ENCODE results near the gene ADGRD1. TPM values are rescaled to one million over a fixed set of nuclear protein-coding genes. Genes with fewer than 3 reads are reported as not detected.

ADGRD1 gene
- total RNA-seq, 1 experiment from 2014 or later: 0.05 TPM

- in situ Hi-C loops (cut with HindIII; ENCODE audit: low pct_unique_long_range_greater_than_20kb, low sequenced_read_pairs): no loop called here
- no peak for DNase-seq (ENCODE audit: low read depth, low spot score)
Measured at GRCh38 chr12:131050463-131051154, 96.9 kb downstream of the ADGRD1 start.

GRCh38 chr12:131051155-131051473, 97.4 kb downstream of the ADGRD1 start:
- DNase-seq (ENCODE audit: low read depth, low spot score): no peak
- in situ Hi-C loops (cut with HindIII; ENCODE audit: low pct_unique_long_range_greater_than_20kb, low sequenced_read_pairs): no loop called here

- no peak for DNase-seq (ENCODE audit: low read depth, low spot score)
- in situ Hi-C loops (cut with HindIII; ENCODE audit: low pct_unique_long_range_greater_than_20kb, low sequenced_read_pairs): no loop called here
Measured at GRCh38 chr12:131052063-131052781, 98.5 kb downstream of the ADGRD1 start.

- no peak for DNase-seq (ENCODE audit: low read depth, low spot score)
- in situ Hi-C loops (cut with HindIII; ENCODE audit: low pct_unique_long_range_greater_than_20kb, low sequenced_read_pairs): no loop called here
Measured at GRCh38 chr12:131052929-131053328, 99.2 kb downstream of the ADGRD1 start.

GRCh38 chr12:131053567-131053966, 99.9 kb downstream of the ADGRD1 start:
- in situ Hi-C loops (cut with HindIII; ENCODE audit: low pct_unique_long_range_greater_than_20kb, low sequenced_read_pairs): no loop called here
- no peak for DNase-seq (ENCODE audit: low read depth, low spot score)

GRCh38 chr12:131054345-131055092, 100.8 kb downstream of the ADGRD1 start:
- in situ Hi-C loops (cut with HindIII; ENCODE audit: low pct_unique_long_range_greater_than_20kb, low sequenced_read_pairs): no loop called here
- DNase-seq (ENCODE audit: low read depth, low spot score): no peak

- in situ Hi-C loops (cut with HindIII; ENCODE audit: low pct_unique_long_range_greater_than_20kb, low sequenced_read_pairs): no loop called here
- DNase-seq (ENCODE audit: low read depth, low spot score): no peak
Measured at GRCh38 chr12:131055093-131055465, 101.4 kb downstream of the ADGRD1 start.

GRCh38 chr12:131055596-131056233, 102.0 kb downstream of the ADGRD1 start:
- no peak for DNase-seq (ENCODE audit: low read depth, low spot score)
- in situ Hi-C loops (cut with HindIII; ENCODE audit: low pct_unique_long_range_greater_than_20kb, low sequenced_read_pairs): no loop called here

- DNase-seq (ENCODE audit: low read depth, low spot score): no peak
- in situ Hi-C loops (cut with HindIII; ENCODE audit: low pct_unique_long_range_greater_than_20kb, low sequenced_read_pairs): no loop called here
Measured at GRCh38 chr12:131056626-131057025, 102.9 kb downstream of the ADGRD1 start.

- in situ Hi-C loops (cut with HindIII; ENCODE audit: low pct_unique_long_range_greater_than_20kb, low sequenced_read_pairs): no loop called here
- no peak for DNase-seq (ENCODE audit: low read depth, low spot score)
Measured at GRCh38 chr12:131057211-131057721, 103.6 kb downstream of the ADGRD1 start.

GRCh38 chr12:131057722-131058515, 104.2 kb downstream of the ADGRD1 start:
- DNase-seq (ENCODE audit: low read depth, low spot score): no peak
- in situ Hi-C loops (cut with HindIII; ENCODE audit: low pct_unique_long_range_greater_than_20kb, low sequenced_read_pairs): no loop called here

GRCh38 chr12:131058700-131059099, 105.0 kb downstream of the ADGRD1 start:
- in situ Hi-C loops (cut with HindIII; ENCODE audit: low pct_unique_long_range_greater_than_20kb, low sequenced_read_pairs): no loop called here
- no peak for DNase-seq (ENCODE audit: low read depth, low spot score)

- in situ Hi-C loops (cut with HindIII; ENCODE audit: low pct_unique_long_range_greater_than_20kb, low sequenced_read_pairs): no loop called here
- no peak for DNase-seq (ENCODE audit: low read depth, low spot score)
Measured at GRCh38 chr12:131060011-131060703, 106.5 kb downstream of the ADGRD1 start.

- no peak for DNase-seq (ENCODE audit: low read depth, low spot score)
- in situ Hi-C loops (cut with HindIII; ENCODE audit: low pct_unique_long_range_greater_than_20kb, low sequenced_read_pairs): no loop called here
Measured at GRCh38 chr12:131061041-131061806, 107.5 kb downstream of the ADGRD1 start.

- DNase-seq (ENCODE audit: low read depth, low spot score): no peak
- in situ Hi-C loops (cut with HindIII; ENCODE audit: low pct_unique_long_range_greater_than_20kb, low sequenced_read_pairs): no loop called here
Measured at GRCh38 chr12:131063413-131063812, 109.7 kb downstream of the ADGRD1 start.

GRCh38 chr12:131063960-131064359, 110.3 kb downstream of the ADGRD1 start:
- in situ Hi-C loops (cut with HindIII; ENCODE audit: low pct_unique_long_range_greater_than_20kb, low sequenced_read_pairs): no loop called here
- no peak for DNase-seq (ENCODE audit: low read depth, low spot score)
